HG03442 (cell line): ENCODE measurements around the gene SGCA.

Experiments
- ATAC-seq: cut with Tn5 transposase; IDR thresholded peaks from one replicate; pipeline ENCODE4 v1.9.1; 2021; ENCODE audit warnings: mild to moderate bottlenecking, moderate library complexity; ENCODE audit not compliant: unreplicated experiment

The SGCA gene

DNA sequence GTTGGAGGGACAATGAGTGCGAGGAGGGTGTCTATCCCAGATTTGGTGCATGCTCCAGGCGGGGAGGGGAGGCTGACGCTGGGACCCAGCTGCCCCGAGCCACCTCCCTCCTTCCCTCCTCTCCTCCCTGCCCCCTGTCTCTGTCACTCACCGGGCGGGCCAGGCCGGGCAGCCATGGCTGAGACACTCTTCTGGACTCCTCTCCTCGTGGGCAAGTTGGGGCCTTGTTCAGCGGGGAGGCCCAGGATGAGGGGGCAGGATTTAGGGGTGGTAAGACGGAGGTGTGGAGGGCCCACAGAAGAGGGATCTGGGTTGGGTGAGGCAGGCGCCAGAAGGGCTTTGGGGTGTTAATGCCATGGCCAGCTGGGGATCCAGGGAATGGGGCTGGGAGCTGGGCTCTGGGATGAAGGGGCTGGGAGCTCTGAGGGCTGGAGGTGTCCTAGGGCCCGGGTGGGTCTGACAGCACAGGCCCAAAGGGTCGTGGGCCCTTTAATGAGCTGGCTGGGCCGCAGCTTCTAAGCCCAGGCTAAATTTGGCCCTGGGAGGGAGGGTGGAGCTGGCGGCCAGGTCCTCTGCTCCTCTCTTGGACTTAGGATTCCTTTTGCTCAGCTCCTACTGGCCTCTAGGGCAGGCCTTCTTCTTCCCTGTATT, at the start of gene SGCA:
Gene SGCA, plus strand, starts transcription at position 139 of the 651 bp plus-strand sequence. Its CDS starts 36 bp downstream, at position 175.
- no peak for ATAC-seq

DNA sequence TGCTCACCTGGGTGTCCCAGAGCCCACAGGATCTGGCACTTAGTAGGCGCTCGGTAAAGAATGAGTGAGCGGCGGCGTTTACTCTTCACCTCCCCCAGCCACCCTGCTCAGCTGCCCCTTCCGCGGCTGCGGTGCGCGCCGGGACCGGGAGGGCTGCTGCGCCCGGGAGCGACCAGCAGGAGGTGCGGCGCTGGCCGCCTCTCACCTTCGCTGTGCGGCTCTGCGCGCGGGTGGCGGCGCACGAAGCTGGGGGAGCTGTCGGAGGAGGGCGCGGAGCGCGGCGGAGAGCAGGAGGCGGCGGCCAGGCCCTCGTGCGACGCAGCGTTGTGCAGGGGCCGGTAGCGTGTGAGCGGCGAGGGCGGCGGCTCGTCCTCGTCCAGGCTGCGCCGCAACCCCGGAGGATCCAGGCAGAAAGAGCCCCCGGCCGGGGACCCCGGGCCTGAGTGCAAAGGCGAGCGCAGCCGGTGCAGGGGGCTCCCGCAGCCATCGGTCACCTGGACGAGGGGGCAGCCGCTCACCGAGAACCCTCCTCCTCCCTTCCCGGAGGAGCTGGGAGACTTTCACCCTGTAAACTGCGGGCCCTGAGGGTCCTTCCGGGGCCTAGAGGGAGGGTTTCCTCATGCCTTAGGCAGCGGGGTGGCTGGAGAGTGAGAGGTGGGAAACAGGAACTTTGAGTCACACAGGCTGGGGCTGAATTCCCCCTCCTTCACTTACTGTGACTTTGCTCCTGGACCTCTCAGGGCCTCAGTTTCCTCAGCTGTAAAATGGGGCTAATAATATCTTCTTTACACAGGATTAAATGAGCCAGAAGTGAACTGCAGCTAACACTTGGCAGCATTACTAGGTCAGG, 48.4 kb upstream of the SGCA start:
- no peak for ATAC-seq

DNA sequence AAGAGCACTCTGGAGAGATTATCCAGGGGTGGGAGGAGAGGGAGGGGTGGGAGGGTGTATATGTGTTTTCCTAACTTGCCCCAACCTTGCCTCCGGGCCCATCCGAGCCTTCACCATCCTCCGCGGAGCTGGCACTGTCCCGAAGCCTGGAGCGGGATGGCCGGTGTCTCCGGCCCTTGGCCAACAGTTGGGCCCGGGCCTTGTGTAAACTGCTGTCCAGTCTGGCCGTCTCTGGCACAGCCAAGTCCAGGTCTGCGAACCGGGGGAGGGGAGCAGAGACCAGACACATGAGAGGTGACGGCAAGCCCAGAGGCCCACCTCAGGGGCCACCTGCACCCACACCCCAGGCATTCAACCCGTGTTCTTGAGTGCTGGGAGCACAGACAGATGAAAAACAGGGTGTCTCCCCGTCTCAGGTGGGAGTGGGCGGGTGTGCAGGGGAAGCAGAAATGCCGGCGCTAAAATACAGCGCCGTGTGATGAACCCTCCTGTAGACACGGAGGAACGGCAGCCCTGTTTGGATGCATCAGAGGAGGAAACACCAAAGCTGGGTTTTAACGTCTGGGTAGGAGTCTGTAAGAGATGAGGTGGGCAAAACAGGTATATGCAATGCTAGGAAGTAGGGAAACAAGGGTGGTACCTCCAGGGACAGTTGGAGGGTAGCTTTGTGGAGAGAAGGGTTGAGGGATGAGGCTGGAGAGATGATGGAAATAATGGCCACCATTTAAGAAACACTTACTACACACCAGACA, 47.6 kb upstream of the SGCA start:
- no peak for ATAC-seq

DNA sequence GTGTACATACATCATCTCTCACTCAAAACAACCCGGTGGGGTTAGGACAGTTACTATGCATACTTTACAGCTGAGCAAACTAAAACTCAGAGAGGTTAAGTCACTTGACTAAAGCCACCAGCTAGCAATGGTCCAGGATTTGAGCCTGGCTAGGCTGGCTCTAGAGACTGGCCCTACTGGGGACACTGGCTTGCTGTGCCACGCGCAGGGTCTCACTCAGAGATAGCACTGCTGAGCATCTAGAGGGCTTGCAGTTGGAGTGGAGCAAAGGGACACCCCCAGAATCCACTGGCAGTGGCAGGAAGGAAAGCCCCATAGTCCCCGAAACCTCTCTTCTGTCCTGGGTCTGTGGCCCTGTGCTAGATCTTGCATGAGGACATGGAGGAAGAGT, 47.0 kb upstream of the SGCA start:
- ATAC-seq, result no peak

DNA sequence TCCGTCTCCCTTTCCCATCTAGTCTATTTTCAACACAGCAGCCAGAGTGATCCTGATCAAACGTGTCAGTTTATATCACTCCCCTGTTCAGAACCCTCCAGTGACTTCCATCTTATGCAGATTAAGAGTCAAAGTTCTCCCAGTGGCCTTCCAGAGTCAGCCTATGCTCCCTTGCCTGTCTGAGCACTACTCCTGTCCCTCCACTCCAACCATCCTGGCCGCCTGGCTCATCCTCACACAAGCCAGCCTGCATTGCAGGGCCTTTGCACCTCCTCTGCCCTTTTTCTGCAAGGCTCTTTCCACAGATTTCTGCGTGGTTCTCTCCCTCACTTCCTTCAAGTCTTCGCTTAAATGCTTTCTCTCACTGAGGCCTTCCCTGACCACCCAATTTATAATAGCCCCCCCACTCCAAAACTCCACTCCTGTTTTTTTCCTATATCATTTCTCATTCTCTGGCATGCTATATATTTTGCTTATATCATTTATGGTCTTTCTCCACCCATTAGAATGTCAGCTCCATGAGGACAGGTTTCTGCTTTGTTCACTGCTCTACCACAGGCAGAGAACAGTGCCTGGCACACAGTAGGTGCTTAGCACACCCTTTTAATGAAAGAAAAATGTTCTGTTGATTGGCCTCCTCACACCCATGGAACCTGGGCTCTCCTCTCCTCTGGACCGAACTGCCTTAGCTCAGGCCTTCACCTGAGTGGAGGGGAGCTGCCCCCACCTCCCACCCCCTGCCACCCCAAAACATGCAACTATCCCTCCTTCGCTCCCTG, 45.1 kb upstream of the SGCA start:
- ATAC-seq, result no peak

DNA sequence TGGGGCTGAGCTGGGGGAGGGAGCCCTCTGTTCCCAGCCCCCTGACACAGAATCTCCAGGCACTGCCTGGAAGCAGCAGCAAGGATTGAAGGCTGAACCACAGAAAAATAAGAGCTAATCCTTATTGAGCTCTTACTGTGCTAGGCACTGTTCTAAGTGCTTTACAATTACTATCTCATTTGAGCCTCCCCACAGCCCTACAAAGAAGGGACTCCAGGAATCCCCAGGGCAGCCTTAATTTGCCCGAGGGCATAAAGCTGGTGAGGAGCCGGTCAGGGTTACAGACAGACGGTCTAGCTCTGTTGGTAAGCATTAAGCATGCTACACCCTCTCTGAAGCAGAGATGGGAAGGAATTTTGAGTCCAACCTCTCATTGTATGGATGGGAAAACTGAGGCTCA, 42.9 kb upstream of the SGCA start:
- ATAC-seq, result no peak

DNA sequence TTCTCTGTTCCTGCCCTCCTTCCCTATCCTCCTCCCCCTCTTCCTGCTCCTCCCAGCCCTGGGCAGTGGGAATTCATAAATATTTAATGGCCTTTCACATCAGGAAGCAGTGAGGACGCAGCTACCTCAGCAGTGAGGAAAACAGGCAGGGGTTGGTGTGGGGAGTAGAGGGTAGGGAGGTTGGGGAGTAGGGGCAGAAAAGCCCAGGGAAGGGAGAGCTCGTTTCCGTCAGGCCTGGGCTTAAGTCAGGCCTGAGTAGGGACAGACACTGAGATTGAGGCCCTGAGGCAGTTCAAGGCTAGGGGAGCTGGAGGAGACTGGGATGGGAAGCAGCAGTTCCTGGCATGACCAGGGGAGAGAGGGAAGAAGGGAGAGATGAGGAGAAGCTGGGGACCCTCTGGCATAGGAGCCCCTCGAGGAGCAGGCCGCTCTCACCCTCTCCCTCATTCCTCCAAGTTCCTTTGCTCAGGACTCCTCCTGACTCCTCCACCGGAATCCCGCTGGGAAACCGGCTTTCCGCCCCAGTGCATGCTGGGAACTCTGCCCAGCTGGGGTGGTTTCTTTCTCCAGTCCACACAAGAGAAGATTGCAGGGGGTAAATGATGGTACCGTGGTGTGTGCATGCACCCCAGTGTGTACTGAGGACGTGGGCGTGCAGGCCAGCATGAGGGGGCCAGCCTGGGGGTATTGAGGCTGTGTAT, 42.0 kb upstream of the SGCA start:
- no peak for ATAC-seq

DNA sequence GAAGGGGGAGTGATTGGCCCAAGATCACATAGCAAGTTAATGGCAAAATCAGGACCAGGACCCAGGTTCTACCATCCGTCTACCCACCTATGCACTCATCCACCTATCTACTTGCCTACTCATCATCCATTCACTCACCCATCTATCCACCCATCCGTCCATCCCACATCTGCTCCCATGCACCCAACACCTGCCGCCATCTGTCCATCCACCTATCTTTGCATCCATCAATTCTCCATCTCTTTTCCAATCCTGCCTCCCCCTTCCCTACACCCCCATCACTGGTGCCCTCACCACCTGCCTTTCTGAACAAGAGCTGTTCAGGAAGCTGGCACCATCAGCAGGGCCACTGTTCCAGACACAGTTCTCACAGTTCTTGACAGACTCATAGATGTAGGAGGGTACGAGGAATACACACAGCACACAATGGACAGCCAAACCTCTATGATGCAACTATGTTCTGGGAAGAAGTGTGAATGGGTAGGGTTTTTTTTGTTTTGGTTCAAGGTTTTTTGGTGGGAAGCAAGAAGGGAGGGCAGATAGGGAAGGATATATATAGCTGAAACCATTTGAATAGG, 40.3 kb upstream of the SGCA start:
- no peak for ATAC-seq

DNA sequence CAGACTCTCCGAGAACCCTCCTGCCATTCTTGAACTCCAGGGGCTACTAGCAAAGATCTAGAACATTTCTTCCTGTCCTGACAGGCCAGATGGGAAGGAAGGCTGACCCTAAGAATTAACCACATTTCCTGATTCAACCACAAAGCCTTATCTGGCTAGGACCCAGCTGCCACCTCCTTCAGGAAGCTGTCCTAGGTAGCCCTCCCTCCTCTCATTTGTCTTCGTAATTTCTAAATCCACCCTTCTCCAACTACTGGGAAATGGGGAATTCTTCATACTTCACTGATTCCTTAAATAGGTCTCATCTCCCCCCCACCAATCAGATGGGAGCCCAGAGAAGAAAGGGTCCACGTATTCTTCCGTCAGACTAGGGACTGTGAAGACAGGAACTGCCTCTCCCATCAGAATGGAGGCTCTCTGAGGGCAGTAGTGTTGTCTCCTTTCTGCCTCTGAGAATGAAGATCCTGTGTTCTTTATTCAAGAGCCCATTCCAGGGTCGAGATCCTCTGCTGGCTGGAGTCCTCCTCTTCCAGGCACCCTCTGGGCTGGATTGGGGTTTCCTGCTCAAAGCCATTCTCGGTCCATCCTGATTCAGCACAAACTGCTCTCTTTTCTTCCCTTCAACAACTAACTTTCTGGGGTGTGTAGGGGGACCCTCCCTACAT, 38.0 kb upstream of the SGCA start:
- ATAC-seq, result no peak

DNA sequence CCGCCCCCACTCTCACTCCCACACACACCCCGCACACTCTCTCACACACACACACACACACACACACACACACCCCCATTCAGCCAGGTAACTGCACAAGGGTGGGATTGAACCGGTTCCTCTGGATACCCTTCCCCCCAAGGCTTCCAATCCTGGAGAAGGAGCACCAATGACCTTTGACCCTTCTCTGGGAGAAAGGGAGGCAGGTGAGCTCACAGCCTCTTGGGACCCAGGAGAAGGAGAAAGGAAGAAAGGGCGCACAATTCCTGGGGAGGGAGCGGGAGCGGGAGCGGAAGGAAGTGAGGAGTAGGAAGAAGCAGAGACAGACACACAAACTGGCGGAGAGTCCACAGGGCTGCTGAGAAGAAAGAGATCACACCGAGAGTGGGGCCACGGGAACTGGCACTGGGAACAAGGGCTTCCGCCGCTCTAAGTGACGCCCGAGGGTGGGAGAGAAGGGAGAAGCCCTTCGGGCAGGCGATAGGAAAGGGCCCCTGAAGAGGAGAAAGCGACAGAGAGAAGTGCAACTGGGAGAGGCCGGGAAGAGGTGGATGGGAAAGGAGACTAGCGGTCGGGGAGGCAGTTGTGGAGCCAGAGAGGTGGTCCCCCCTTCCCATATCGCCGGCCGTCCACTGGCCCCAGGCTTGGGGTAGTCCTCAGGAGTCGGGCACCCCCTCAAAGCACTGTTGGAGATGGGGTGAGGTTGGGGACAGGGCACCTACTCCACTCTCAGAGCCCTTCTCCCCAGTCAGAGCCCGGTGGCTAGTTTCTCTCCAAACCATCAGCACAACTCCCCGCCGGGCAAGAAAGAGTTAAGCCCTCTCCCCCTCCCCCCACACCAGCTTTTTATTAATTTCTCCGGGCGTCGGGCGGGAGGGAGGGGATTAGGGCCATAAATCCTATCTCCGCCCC, 37.1 kb upstream of the SGCA start:
- ATAC-seq, result no peak

DNA sequence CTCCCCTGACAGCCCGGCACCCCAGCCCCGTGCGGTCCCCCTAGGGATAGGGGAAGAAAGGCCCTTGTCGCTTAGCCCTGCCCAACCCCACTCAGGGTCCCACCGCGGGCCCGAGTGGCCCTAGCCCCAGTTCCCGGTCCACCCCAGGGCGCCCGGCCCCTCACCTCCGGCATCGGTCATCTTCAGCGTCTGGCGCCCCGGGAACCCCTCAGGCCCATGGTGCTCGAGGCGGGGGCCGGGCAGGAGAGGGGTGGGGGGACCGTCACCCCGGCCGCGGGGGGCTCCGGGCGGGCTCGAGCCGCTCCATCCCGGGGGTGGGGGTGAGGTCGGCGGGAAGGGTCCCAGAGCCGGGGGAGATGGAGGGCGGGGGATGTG, 36.5 kb upstream of the SGCA start:
- ATAC-seq, result no peak

DNA sequence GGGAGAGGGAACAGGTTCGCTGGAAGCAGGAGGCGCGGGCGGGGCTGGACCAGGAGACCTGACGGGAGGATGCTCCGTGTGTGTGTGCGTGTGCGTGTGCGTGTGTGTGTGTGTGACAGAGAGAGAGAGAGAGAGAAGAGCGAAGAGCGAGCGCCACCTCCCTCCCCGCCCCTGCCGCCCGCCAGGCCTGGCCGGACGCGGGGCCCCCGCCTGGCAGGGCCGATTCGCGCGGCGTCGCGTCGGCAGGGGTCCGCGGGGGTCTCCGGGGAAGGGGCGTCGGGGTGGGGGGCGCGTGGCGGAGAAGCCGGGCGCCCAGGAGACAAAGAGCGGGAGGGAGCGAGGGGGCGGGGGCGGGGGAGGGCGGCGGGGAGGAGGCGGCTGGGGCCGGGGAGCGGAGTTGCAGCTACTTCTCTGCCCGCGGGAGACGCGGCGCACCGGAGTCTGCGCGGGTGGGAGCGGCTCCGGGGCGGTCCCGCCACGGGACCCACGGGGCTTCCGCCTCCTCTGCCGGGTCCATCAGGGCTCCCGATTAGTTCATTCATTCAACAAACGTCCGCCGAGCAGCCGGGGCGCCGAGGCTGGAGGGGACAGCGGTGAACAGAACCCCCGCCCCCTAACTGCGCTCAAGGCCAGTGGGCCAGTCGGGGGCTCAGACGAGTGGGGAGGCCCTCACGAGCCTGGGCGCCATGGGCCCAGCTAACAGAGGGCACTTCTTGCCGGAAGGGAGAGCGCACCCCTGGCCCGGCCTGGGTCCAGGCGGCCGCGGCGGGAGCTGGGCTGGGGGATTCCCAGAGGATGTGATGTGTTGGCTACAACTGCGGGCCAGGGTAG, 35.9 kb upstream of the SGCA start, which contains the start of gene SAMD14:
Gene SAMD14, minus strand, starts transcription at position 433 of the 831 bp plus-strand sequence. CDS start 5,201 bp downstream, outside the sequence.
- ATAC-seq, result no peak

DNA sequence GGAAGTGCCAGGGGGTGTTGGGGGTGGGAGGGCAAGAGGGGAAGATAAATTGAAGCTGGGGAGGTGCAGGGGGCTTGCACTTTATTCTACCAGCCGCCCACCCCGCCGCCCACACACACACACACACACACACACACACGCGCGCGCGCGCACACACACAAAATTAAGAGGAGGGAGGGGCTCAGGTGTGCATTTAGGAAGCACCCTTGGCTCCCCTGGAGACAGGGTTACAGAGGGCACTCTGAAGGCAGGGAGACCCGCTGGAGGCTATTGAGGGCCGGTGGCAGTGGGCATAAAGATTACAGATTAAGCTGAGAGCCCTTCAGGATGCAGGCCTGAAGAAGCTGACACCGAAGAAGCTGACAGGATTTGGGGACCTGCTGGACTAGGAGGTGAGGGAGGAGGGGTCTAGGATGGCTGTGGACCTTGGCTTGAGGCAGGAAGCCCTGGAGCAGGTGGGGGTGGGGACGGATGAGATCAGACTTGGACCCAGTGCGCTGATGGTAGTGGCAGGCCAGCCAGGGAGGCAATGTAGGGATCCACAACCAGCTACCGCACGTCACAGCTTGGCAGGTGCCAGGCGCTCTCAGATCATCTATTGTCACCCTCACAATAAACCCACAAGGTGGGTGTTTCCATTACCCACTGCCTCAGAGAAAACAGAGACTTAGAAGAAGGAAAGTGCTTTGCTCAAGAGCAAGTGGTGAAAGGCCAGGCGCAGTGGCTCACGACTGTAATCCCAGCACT, 35.1 kb upstream of the SGCA start:
- ATAC-seq, result no peak

DNA sequence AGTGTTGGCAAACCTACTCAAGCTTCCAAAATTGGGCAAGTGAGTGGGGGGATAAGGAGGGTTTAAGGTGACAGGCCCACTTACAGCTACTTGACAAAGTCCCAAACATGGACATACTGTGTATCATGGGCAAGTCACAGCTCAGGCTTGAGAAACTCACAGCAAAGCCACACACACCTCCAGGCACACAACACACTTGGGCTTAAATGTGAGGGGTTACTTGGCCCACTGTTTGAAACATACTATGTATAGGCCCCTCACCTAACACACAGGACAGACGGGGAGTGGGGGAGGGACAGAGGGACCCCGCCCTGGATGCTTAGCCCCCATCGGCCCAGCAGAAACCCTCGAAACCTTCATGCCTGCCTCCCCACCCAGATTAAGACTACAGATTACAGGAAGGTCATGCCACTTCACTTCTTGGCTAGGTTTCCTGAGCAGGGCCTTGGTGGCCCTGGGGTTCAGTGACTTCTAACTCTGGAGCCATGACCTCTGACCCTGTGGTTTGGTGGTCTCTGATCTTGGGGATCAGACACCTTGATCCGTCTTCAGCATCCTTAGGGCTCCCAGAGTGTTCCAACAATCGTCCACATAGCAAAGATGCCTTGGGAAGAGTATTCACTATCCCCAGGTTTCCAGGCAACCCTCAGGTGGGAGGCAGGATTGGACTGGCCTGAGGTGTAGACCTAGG, 33.6 kb upstream of the SGCA start:
- ATAC-seq, result no peak

DNA sequence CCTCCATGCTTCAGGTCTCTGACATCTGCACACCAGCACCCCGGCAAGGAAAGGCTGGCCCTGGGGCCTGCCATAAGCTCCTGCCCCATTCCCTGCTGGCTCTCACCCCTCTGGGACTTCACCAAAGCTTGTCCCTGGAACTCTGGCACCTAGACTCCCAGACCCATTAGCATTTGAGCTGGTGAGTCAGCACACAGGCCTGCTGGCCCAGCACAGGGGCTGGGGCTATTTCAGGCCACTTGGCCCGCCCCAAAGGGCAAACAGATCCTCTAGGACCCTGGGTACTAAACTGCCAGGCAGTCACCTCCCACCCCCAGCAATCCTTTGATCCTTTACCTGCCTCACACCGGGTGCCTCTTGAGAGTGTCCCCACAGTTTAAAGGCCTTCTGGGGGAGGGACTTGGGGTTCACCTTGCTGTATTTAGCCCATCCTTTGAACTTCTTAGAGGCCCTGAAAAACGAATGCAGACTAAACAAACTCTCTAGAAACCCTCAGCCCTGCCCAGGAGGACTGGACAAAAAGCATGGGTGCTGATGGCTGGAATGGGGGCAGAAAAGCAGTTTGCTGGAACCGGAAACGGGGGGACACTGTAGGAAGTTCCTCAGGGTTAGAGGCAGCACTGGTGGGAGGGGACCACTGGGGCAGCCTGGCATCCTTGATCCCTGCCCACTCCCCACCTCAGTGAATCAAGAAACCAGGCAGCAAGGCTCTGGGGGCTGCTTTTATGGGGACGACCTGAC, 32.6 kb upstream of the SGCA start:
- no peak for ATAC-seq

DNA sequence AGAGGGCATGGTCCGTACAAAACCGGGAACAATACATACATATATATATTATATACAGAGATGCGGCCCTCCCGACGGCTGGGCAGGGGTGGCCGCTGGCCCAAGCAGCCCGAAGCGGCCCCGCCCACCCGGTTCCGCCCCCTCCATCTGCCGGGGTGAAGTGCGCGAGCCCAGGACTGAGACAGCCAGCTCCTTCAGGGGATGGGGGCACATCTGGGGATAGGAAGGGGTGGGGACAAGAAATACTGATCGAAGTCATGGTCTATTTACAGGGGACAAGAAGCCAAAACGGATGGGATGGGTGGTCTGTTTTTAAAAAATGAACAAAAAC, 32.1 kb upstream of the SGCA start:
- no peak for ATAC-seq
